Fibroblast of the conjunctiva (primary cell): ENCODE measurements around the gene TSR2.

Experiments used
- DNase-seq: peaks from one replicate; pipeline ENCODE4 v3.0.0-alpha.2; 2010; ENCODE audit warnings: low read depth

The TSR2 gene

GRCh38 chrX:54439960-54440871 lies at the start of gene TSR2:
TSR2 (plus strand) TSS chrX:54440404; CDS start chrX:54440422, 18 bp downstream.
- peak; percentile 70 for DNase-seq

GRCh38 chrX:54397113-54397512 lies 43.1 kb upstream of the TSR2 start:
- no peak for DNase-seq

- DNase-seq, result no peak
Observed at GRCh38 chrX:54407266-54407665, 32.9 kb upstream of the TSR2 start.

- no peak for DNase-seq
Observed at GRCh38 chrX:54411732-54412131, 28.5 kb upstream of the TSR2 start.

GRCh38 chrX:54413753-54414152 lies 26.5 kb upstream of the TSR2 start:
- no peak for DNase-seq

GRCh38 chrX:54415534-54416350 lies 24.5 kb upstream of the TSR2 start:
- no peak for DNase-seq

GRCh38 chrX:54416965-54417364 lies 23.2 kb upstream of the TSR2 start:
- DNase-seq, result no peak

GRCh38 chrX:54419559-54420302 lies 20.5 kb upstream of the TSR2 start:
- no peak for DNase-seq

GRCh38 chrX:54422168-54422567 lies 18.0 kb upstream of the TSR2 start:
- DNase-seq, result no peak

- no peak for DNase-seq
Observed at GRCh38 chrX:54423161-54423888, 16.9 kb upstream of the TSR2 start.

- no peak for DNase-seq
Observed at GRCh38 chrX:54427837-54428424, 12.3 kb upstream of the TSR2 start.

- no peak for DNase-seq
Observed at GRCh38 chrX:54430519-54430918, 9.7 kb upstream of the TSR2 start.

GRCh38 chrX:54435121-54435520 lies 5.1 kb upstream of the TSR2 start:
- DNase-seq, result no peak

- DNase-seq, result no peak
Observed at GRCh38 chrX:54442790-54443189, 2.6 kb downstream of the TSR2 start.

- DNase-seq, result no peak
Observed at GRCh38 chrX:54444752-54445151, 4.5 kb downstream of the TSR2 start.

- DNase-seq, result no peak
Observed at GRCh38 chrX:54446084-54446483, 5.9 kb downstream of the TSR2 start.

GRCh38 chrX:54447461-54447860 lies 7.3 kb downstream of the TSR2 start:
- no peak for DNase-seq

- no peak for DNase-seq
Observed at GRCh38 chrX:54449929-54450328, 9.7 kb downstream of the TSR2 start.

GRCh38 chrX:54452920-54453319 lies 12.7 kb downstream of the TSR2 start:
- no peak for DNase-seq

GRCh38 chrX:54470054-54470760 lies 30.0 kb downstream of the TSR2 start:
- no peak for DNase-seq
